Cardiac muscle cell (in vitro differentiated cells and primary cell): ENCODE measurements around the gene THUMPD2. TPM values are rescaled to one million over a fixed set of nuclear protein-coding genes. Genes with fewer than 3 reads are reported as not detected.
"Not testable (repeated sequence)": the region's sequence is repeated elsewhere in the genome, so short reads cannot be mapped to it uniquely, and the experiment has no call there.

Source experiments
- DNase-seq, 2 donors: peaks; one replicate each; pipeline versions ENCODE4 v3.0.0 to v3.0.0-alpha.2; 2010 to 2017; ENCODE audit warnings: low read depth in 1 of 2, low spot score in 1 of 2
- H3K27ac ChIP-seq: fragments of 200-600 bp; sonication (generic); 2 replicates; pipeline ENCODE4 v1.5.1; 2016
- H3K27me3 ChIP-seq: fragments of 200-600 bp; sonication (generic); 2 replicates; pipeline ENCODE4 v1.6.0; 2016; ENCODE audit warnings: control low read depth
- H3K36me3 ChIP-seq: fragments of 200-600 bp; sonication (generic); 2 replicates; pipeline ENCODE4 v1.5.1; 2016; ENCODE audit warnings: control low read depth
- H3K4me1 ChIP-seq: fragments of 200-600 bp; sonication (generic); 2 replicates; pipeline ENCODE4 v1.8.1; 2017; ENCODE audit warnings: low read depth, mild to moderate bottlenecking, mixed run types
- H3K4me3 ChIP-seq: fragments of 200-600 bp; sonication (generic); 2 replicates; pipeline ENCODE4 v1.5.1; 2016; ENCODE audit warnings: mild to moderate bottlenecking
- H3K9me3 ChIP-seq: fragments of 200-600 bp; sonication (generic); 2 replicates; pipeline ENCODE4 v1.5.1; 2017; ENCODE audit warnings: low read depth, mild to moderate bottlenecking, control low read depth
- CTCF ChIP-seq: IDR thresholded peaks from 2 replicates; pipeline ENCODE4 v1.5.1; 2012; ENCODE audit warnings: low read depth, mild to moderate bottlenecking, low read length
- polyA plus RNA-seq: library from polyadenylated mRNA; unstranded; fragments of >200 nt; fragmentation: Nextera tagmentation; extraction: Ambion mirVana; gene quantifications from 2 replicates; pipeline ENCODE4 v1.2.1, GENCODE V29; 2016
- total RNA-seq: library from RNA; depleted of rRNA; stranded (reverse); fragments of >200 nt; gene quantifications from 2 replicates; pipeline ENCODE4 v1.2.3, GENCODE V29; 2016

THUMPD2 gene
- total and polyA plus RNA-seq, 2 experiments from 2014 or later: 8.4 to 11.8 TPM

- Histone ChIP-seq H3K4me3 (no peak overlapping the region), H3K9me3 (no peaks in the 10 kb centered on the region), H3K27ac (no peak overlapping the region), H3K4me1 (peaks cover 8% of the 10 kb centered on the region), H3K27me3 (no peaks in the 10 kb centered on the region), H3K36me3 (no peaks in the 10 kb centered on the region)
- peak; percentile 60 to 72 for DNase-seq
- TF ChIP-seq CTCF: peak; percentile 87
These were observed 50.1 kb downstream of the THUMPD2 start for GRCh38 chr2:39728941-39729351.

- peaks cover 16% of the 10 kb centered on the region for H3K4me1 ChIP-seq
- not testable (repeated sequence) for H3K27me3 ChIP-seq, H3K36me3 ChIP-seq, H3K9me3 ChIP-seq, H3K27ac ChIP-seq, H3K4me3 ChIP-seq, DNase-seq
These were observed 51.0 kb downstream of the THUMPD2 start for GRCh38 chr2:39728085-39728484.

DNA sequence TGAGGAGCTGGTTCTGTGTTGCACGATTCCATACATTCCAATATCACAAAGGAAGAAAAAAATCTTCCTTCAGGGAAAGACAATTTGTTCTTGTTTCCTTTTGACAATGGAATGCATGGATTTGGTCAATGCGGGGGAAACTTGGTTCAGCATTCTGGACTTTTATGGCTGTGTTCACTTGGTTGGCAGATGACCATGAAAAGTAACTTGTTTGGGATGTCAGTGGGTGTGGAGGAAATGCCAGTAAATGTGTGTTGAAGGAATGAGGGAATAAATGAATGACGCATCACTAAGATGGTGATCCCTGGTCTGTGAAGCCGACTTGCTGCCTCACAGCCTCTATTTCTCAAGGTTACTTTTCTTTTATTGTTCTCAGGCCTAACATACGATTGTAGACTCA, 53.7 kb downstream of the THUMPD2 start:
- H3K36me3 ChIP-seq: no peaks in the 10 kb centered on the region
- no peak overlapping the region for H3K27ac ChIP-seq
- no peak for DNase-seq
- H3K27me3 ChIP-seq: no peaks in the 10 kb centered on the region
- no peak for TF ChIP-seq CTCF
- H3K4me3 ChIP-seq: no peak overlapping the region
- H3K9me3 ChIP-seq: no peaks in the 10 kb centered on the region
- peaks cover 19% of the 10 kb centered on the region for H3K4me1 ChIP-seq

- Histone ChIP-seq H3K36me3 (no peaks in the 10 kb centered on the region), H3K9me3 (no peaks in the 10 kb centered on the region), H3K27ac (peak overlapping the region; percentile 98), H3K4me3 (no peak overlapping the region), H3K4me1 (peaks cover 19% of the 10 kb centered on the region), H3K27me3 (no peaks in the 10 kb centered on the region)
- no peak for TF ChIP-seq CTCF
- DNase-seq: no peak
These were observed 54.3 kb downstream of the THUMPD2 start for GRCh38 chr2:39724828-39725144.

- H3K27me3 ChIP-seq: no peaks in the 10 kb centered on the region
- H3K36me3 ChIP-seq: no peaks in the 10 kb centered on the region
- no peak for TF ChIP-seq CTCF
- peak overlapping the region; percentile 98 for H3K27ac ChIP-seq
- DNase-seq: peak in 1 of 2 donors; percentile 74
- H3K4me1 ChIP-seq: peaks cover 19% of the 10 kb centered on the region
- no peak overlapping the region for H3K4me3 ChIP-seq
- H3K9me3 ChIP-seq: no peaks in the 10 kb centered on the region
These were observed 54.9 kb downstream of the THUMPD2 start for GRCh38 chr2:39723946-39724827.

DNA sequence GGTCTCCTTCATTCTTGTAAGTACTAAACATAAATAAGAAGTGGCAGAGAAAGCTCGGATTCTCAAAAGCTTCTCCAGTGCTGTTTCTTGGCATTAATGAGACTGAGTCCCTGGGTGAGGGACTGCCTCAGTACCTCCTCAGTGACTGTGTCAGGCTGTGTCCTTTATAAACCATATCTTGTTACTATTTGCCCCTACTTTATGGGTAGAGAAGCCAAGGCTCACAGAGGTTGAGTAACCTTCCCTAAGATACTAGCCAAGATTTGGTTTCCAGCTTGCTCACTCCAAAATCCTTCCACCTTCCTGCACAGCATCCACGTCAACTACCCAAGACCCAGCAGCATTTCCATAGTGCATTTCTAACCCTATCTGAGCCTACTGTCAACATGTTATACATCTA, 55.6 kb downstream of the THUMPD2 start:
- peak overlapping the region; percentile 98 for H3K27ac ChIP-seq
- no peaks in the 10 kb centered on the region for H3K36me3 ChIP-seq
- TF ChIP-seq CTCF: no peak
- no peak overlapping the region for H3K4me3 ChIP-seq
- H3K4me1 ChIP-seq: peaks cover 19% of the 10 kb centered on the region
- no peak for DNase-seq
- H3K27me3 ChIP-seq: no peaks in the 10 kb centered on the region
- H3K9me3 ChIP-seq: no peaks in the 10 kb centered on the region
